HepG2 (cell line): ENCODE data around the gene CDIP1.

Experiments used
- BRF2 ChIP-seq: sonication (generic); formaldehyde crosslinking; IDR thresholded peaks from 2 replicates; pipeline ENCODE4 v1.8.1; 2022; ENCODE audit warnings: mild to moderate bottlenecking, missing genetic modification reagents
- CTCF ChIP-seq: sonication (generic); formaldehyde crosslinking; IDR thresholded peaks from 2 replicates; pipeline ENCODE4 v1.5.0; 2020; ENCODE audit warnings: mild to moderate bottlenecking, missing genetic modification reagents, moderate library complexity
- EZH2 ChIP-seq: conservative IDR thresholded peaks from 2 replicates; pipeline ENCODE4 v1.6.1; 2012; ENCODE audit warnings: mild to moderate bottlenecking, low read depth, low read length, moderate library complexity
- GMEB1 ChIP-seq: sonication (generic); formaldehyde crosslinking; IDR thresholded peaks from 2 replicates; pipeline ENCODE4 v1.5.1; 2020; ENCODE audit warnings: missing genetic modification reagents, mild to moderate bottlenecking, borderline replicate concordance
- IKZF1 ChIP-seq: fragments of 450-650 bp; IDR thresholded peaks from 2 replicates; pipeline ENCODE4 v1.7.1; 2016
- IRF2 ChIP-seq: IDR thresholded peaks from 2 replicates; pipeline ENCODE4 v1.6.1; 2018; ENCODE audit warnings: missing genetic modification reagents, missing compliant biosample characterization
- MAX ChIP-seq: IDR thresholded peaks from 2 replicates; pipeline ENCODE4 v1.6.1; 2012; ENCODE audit warnings: inconsistent platforms
- PITX1 ChIP-seq: sonication (generic); formaldehyde crosslinking; IDR thresholded peaks from 2 replicates; pipeline ENCODE4 v1.5.1; 2020; ENCODE audit warnings: mild to moderate bottlenecking, missing genetic modification reagents
- REST ChIP-seq, 2 experiments: IDR thresholded peaks; 2 replicates each; pipeline ENCODE4 v1.6.1; 2011 to 2012; ENCODE audit warnings: low read length in 2 of 2, borderline replicate concordance in 1 of 2, low read depth in 1 of 2, mild to moderate bottlenecking in 1 of 2, moderate library complexity in 1 of 2
- SMAD1 ChIP-seq: sonication (generic); formaldehyde crosslinking; IDR thresholded peaks from 2 replicates; pipeline ENCODE4 v1.4.0; 2020; ENCODE audit warnings: missing genetic modification reagents, low read depth, mild to moderate bottlenecking, borderline replicate concordance
- SP1 ChIP-seq, 2 experiments: fragments of 450-650 bp in 1 of 2; sonication (generic) in 1 of 2; formaldehyde crosslinking in 1 of 2; IDR thresholded peaks; 2 replicates each; pipeline versions ENCODE4 v1.4.0 to v1.6.1; 2016 to 2020; ENCODE audit warnings: missing genetic modification reagents in 1 of 2
- SP2 ChIP-seq: sonication (generic); formaldehyde crosslinking; IDR thresholded peaks from 2 replicates; pipeline ENCODE4 v1.5.1; 2020; ENCODE audit warnings: mild to moderate bottlenecking, missing genetic modification reagents
- SUZ12 ChIP-seq: fragments of 150-350 bp; IDR thresholded peaks from 2 replicates; pipeline ENCODE4 v1.6.1; 2014; ENCODE audit warnings: low read depth, low read length

- TF ChIP-seq SP1 (IDR thresholded peaks at IDR 0.05) (no peak), SP1 (CRISPR knock-in tag; IDR thresholded peaks at IDR 0.05) (no peak), SUZ12 (no peak), BRF2 (CRISPR knock-in tag) (no peak), EZH2 (no peak), GMEB1 (no peak), CTCF (CRISPR knock-in tag) (no peak), IKZF1 (no peak), IRF2 (CRISPR knock-in tag) (no peak), SMAD1 (CRISPR knock-in tag) (no peak), MAX (no peak), REST (IDR thresholded peaks at IDR 0.05; ENCODE audit: borderline replicate concordance in 1 of 2, low read depth in 1 of 2, low read length in 2 of 2) (no peak), SP2 (CRISPR knock-in tag) (no peak), PITX1 (CRISPR knock-in tag) (no peak)
Measured at GRCh38 chr16:4460936-4461249, 77.7 kb downstream of the CDIP1 start.
